WTC11 (cell line): ENCODE results near the gene SEMA4C. TPM values are rescaled to one million over a fixed set of nuclear protein-coding genes. Genes with fewer than 3 reads are reported as not detected.
A peak's percentile ranks its signal among the peaks of the same experiment; 100 is the strongest.

Experiments
- ATAC-seq: fragments of 200-7000 bp; cut with Tn5 transposase; 2 replicates; pipeline ENCODE4 v1.10.0; 2021; ENCODE audit warnings: mild to moderate bottlenecking, moderate library complexity
- CTCF ChIA-PET: fragments of 300-600 bp; sonication (Branson Sonifier 250); formaldehyde crosslinking; loops from one replicate; lab custom pipeline; 2021; ENCODE audit warnings: antibody characterized with exemption; lab: Charles Lee
- POLR2A ChIA-PET: fragments of 350-600 bp; sonication (Branson Sonifier 250); formaldehyde crosslinking; loops from one replicate; lab custom pipeline; 2021; ENCODE audit warnings: antibody characterized with exemption; lab: Charles Lee
- DNase-seq: peaks from one replicate; pipeline ENCODE4 v3.0.0; 2021; ENCODE audit warnings: low spot score
- H3K27ac Mint-ChIP-seq: 2 replicates; pipeline ENCODE4 v1.8.0; 2021; ENCODE audit warnings: mixed read lengths
- H3K27me3 Mint-ChIP-seq: 2 replicates; pipeline ENCODE4 v1.8.0; 2021; ENCODE audit warnings: low read depth, mild to moderate bottlenecking, moderate library complexity, mixed read lengths
- H3K36me3 Mint-ChIP-seq: 2 replicates; pipeline ENCODE4 v1.8.0; 2021; ENCODE audit warnings: mixed read lengths
- H3K4me1 Mint-ChIP-seq: 2 replicates; pipeline ENCODE4 v1.8.0; 2022; ENCODE audit warnings: mixed read lengths
- H3K4me3 Mint-ChIP-seq: 2 replicates; pipeline ENCODE4 v1.8.0; 2021; ENCODE audit warnings: mild to moderate bottlenecking, moderate library complexity, mixed read lengths
- H3K9me3 Mint-ChIP-seq: 2 replicates; pipeline ENCODE4 v1.8.0; 2021; ENCODE audit warnings: mixed read lengths
- AR ChIP-seq: fragments of 250-450 bp; sonication (Bioruptor Pico); IDR thresholded peaks from 2 replicates; pipeline ENCODE4 v1.9.0; 2021; ENCODE audit warnings: mild to moderate bottlenecking
- ARID4B ChIP-seq: sonication (generic); formaldehyde crosslinking; IDR thresholded peaks from 2 replicates; pipeline ENCODE4 v1.8.0; 2023; ENCODE audit warnings: missing genetic modification reagents, mild to moderate bottlenecking, borderline replicate concordance
- ATF3 ChIP-seq: sonication (generic); formaldehyde crosslinking; conservative IDR thresholded peaks from 2 replicates; pipeline ENCODE4 v1.8.1; 2022; ENCODE audit warnings: mild to moderate bottlenecking, missing genetic modification reagents
- CDX4 ChIP-seq: fragments of 250-450 bp; sonication (Bioruptor Pico); IDR thresholded peaks from 2 replicates; pipeline ENCODE4 v1.9.0; 2021; ENCODE audit warnings: moderate library complexity, mild to moderate bottlenecking, inconsistent platforms, borderline replicate concordance
- E2F1 ChIP-seq: sonication (generic); formaldehyde crosslinking; IDR thresholded peaks from 2 replicates; pipeline ENCODE4 v1.8.0; 2022; ENCODE audit warnings: mild to moderate bottlenecking, missing genetic modification reagents
- FOXK1 ChIP-seq: sonication (generic); formaldehyde crosslinking; IDR thresholded peaks from 2 replicates; pipeline ENCODE4 v1.8.0; 2022; ENCODE audit warnings: mild to moderate bottlenecking, moderate library complexity, missing genetic modification reagents
- HMGA2 ChIP-seq: fragments of 250-450 bp; sonication (Bioruptor Pico); IDR thresholded peaks from 2 replicates; pipeline ENCODE4 v1.4.0; 2021; ENCODE audit warnings: mild to moderate bottlenecking, moderate library complexity
- IRF2 ChIP-seq: sonication (generic); formaldehyde crosslinking; IDR thresholded peaks from 2 replicates; pipeline ENCODE4 v1.8.0; 2022; ENCODE audit warnings: low read depth, missing genetic modification reagents, borderline replicate concordance
- KAT7 ChIP-seq: sonication (generic); formaldehyde crosslinking; IDR thresholded peaks from 2 replicates; pipeline ENCODE4 v1.8.1; 2023; ENCODE audit warnings: missing genetic modification reagents, mild to moderate bottlenecking, borderline replicate concordance
- MXD4 ChIP-seq: fragments of 250-450 bp; sonication (Bioruptor Pico); IDR thresholded peaks from 2 replicates; pipeline ENCODE4 v1.8.0; 2021; ENCODE audit warnings: mild to moderate bottlenecking, moderate library complexity, borderline replicate concordance
- NFATC4 ChIP-seq: fragments of 250-450 bp; sonication (Bioruptor Pico); IDR thresholded peaks from 2 replicates; pipeline ENCODE4 v1.9.0; 2021; ENCODE audit warnings: mild to moderate bottlenecking
- PREB ChIP-seq: sonication (generic); formaldehyde crosslinking; IDR thresholded peaks from 2 replicates; pipeline ENCODE4 v1.8.1; 2022; ENCODE audit warnings: mild to moderate bottlenecking, missing genetic modification reagents, moderate library complexity, borderline replicate concordance
- STAT6 ChIP-seq: sonication (generic); formaldehyde crosslinking; conservative IDR thresholded peaks from 2 replicates; pipeline ENCODE4 v1.8.1; 2023; ENCODE audit warnings: mild to moderate bottlenecking, low read depth, missing genetic modification reagents, moderate library complexity
- TCF7 ChIP-seq: sonication (generic); formaldehyde crosslinking; IDR thresholded peaks from 2 replicates; pipeline ENCODE4 v1.8.0; 2022; ENCODE audit warnings: mild to moderate bottlenecking, low read depth, missing genetic modification reagents, moderate library complexity
- ZNF232 ChIP-seq: sonication (generic); formaldehyde crosslinking; IDR thresholded peaks from 2 replicates; pipeline ENCODE4 v1.8.0; 2022; ENCODE audit warnings: mild to moderate bottlenecking, missing genetic modification reagents
- ZNF263 ChIP-seq: sonication (generic); formaldehyde crosslinking; IDR thresholded peaks from 2 replicates; pipeline ENCODE4 v1.8.1; 2022; ENCODE audit warnings: low read depth, mild to moderate bottlenecking, moderate library complexity, missing genetic modification reagents
- ZNF281 ChIP-seq: sonication (generic); formaldehyde crosslinking; IDR thresholded peaks from 2 replicates; pipeline ENCODE4 v1.8.0; 2023; ENCODE audit warnings: mild to moderate bottlenecking, missing genetic modification reagents
- ZNF317 ChIP-seq: sonication (generic); formaldehyde crosslinking; IDR thresholded peaks from 2 replicates; pipeline ENCODE4 v1.8.1; 2023; ENCODE audit warnings: low read depth, mild to moderate bottlenecking, moderate library complexity, missing genetic modification reagents, borderline replicate concordance
- total RNA-seq: library from RNA; stranded (reverse); gene quantifications from 3 replicates; pipeline ENCODE4 v1.2.3, GENCODE V29; 2021

SEMA4C gene
- total RNA-seq, 1 experiment from 2014 or later, result 81.6 TPM

- H3K36me3 Mint-ChIP-seq, result no peaks in the 10 kb centered on the region
- no peak for TF ChIP-seq E2F1 (CRISPR knock-in tag)
- no peak for TF ChIP-seq FOXK1 (CRISPR knock-in tag)
- TF ChIP-seq ARID4B (CRISPR knock-in tag), result no peak
- no peak for TF ChIP-seq MXD4 (CRISPR knock-in tag)
- no peak for TF ChIP-seq ZNF263 (CRISPR knock-in tag)
- no peak for TF ChIP-seq ATF3
- TF ChIP-seq IRF2 (CRISPR knock-in tag), result no peak
- no peak for TF ChIP-seq TCF7 (CRISPR knock-in tag)
- no peak for TF ChIP-seq STAT6
- no peak for TF ChIP-seq ZNF281
- no peak for TF ChIP-seq PREB
- TF ChIP-seq CDX4 (CRISPR knock-in tag), result no peak
- TF ChIP-seq KAT7, result no peak
- no peak for TF ChIP-seq ZNF232
- no peak for TF ChIP-seq NFATC4 (CRISPR knock-in tag)
- TF ChIP-seq HMGA2 (CRISPR knock-in tag), result no peak
- no peak for TF ChIP-seq ZNF317 (CRISPR knock-in tag)
- TF ChIP-seq AR (CRISPR knock-in tag), result no peak
- ATAC-seq (peak; percentile 20), DNase-seq (no peak)
- no peak overlapping the region for H3K27ac Mint-ChIP-seq
- H3K4me3 Mint-ChIP-seq, result no peak overlapping the region
- peaks cover 28% of the 10 kb centered on the region for H3K4me1 Mint-ChIP-seq
- CTCF ChIA-PET, result interaction anchor here (0.6 to 2.2 kb wide), 7 partner anchors 11 to 59 kb away, joined by 3 to 13 read pairs (median 5); partner anchors contain the start of gene ANKRD39
- H3K9me3 Mint-ChIP-seq, result no peaks in the 10 kb centered on the region
- POLR2A ChIA-PET, result no interaction called here
- no peaks in the 10 kb centered on the region; the same call in 1 of the 2 replicates for H3K27me3 Mint-ChIP-seq
Observed at GRCh38 chr2:96895746-96896651, 26.1 kb upstream of the SEMA4C start.
